ENCODE measurements around the gene KIF25.

Gene KIF25

DNA sequence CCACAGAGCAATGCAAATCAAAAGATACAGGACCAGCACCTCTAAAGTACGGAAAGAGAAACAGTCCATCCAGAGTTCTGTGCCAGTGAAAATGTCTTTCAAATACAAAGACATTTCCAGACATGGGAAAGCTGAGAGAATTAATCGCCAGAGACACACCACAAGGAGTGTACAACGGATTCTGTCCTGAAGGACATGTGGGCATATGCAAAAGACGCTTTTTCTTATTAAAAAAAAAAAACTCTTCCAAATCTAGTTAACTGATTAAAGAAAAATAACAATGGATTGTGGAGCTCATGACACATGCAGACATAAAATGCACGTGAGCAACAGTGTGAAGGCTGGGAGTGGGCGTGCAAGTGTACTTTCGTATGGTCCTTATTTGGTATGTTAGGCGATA is 22.8 kb downstream of the KIF25 start:
- DNase-seq: no peak

GRCh38 chr6:168021581-168021980 is 24.1 kb downstream of the KIF25 start:
- no peak for DNase-seq

DNA sequence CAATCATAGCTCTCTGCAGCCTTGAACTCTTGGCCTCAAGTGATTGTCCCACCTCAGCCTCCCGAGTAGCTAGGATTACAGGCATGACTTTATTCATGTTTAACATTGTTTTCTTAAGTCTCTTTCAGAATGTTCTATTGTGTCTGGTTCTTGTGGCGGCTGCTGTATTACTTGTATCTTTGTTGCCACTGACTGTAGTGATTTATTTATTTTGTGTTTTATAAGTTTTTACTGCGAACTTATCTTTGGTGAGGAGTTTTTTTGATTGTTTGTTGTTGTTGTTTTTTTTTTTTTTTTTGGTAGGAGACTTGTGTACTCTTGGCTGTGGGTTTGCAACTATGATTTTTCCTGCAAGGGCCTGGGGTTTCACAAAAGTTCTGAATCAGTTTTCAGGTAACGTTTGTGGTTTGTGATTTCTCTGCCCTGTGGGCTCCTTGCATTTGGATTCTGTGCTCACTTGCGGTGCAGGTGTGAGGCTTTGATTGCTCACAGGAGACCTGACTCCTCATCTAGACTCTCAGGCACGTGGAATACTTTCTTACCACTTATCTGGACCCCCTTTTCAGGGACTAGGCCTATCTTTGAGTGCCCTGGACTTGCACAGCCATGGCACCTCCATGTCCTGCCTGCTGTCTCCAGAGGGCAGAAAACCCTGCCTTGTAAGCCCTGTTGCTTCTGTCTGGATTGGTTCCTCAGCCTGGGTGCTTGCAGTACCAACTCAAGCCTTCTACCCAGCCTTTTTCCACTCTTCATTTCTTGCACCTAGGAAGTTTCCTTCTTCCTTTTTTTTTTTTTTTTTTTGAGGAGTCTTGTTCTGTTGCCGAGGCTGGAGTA is 25.2 kb downstream of the KIF25 start:
- no peak for DNase-seq

GRCh38 chr6:168024951-168025510 is 27.6 kb downstream of the KIF25 start:
- DNase-seq: no peak

DNA sequence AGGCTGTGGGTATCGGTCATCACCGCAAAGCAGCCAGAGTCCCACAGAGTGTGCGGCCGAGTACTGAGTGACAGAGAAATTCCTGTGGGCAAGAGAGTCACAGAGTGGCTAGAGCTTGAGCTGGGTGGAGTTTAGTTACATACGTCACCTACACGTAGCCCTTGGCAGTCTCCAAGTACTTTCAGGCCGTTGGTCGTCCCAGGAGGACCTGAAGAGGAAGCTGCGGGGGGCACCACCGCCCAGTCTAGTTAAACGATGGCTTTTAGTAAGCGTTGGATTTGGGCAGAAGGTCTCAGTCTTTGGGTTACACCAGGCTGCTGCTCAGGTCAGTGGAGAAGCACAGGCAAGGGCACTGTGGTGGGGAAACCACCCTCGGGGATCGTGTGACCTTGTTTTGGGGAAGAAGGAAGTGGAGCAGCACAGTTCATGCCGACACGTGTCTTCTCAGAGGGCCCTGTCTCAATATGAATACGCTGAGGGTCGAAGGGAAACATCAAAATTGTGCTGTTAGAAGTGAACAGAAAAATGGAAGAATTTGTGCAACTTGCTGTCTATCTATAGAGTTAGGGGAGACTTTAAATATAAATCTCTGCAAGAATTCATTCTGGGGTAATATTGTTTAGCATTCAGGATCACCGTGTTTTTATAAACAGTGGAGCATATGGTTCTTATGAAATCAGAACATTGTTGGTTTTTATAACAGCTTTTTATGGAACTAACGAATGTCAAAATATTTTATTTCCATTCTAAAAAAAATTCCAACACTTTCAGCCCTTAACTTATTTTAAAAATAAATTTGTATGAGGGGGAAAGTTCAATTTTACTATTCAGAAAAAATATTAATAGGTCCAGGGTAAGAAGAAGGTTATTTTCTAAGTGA is 28.6 kb downstream of the KIF25 start:
- DNase-seq: no peak

DNA sequence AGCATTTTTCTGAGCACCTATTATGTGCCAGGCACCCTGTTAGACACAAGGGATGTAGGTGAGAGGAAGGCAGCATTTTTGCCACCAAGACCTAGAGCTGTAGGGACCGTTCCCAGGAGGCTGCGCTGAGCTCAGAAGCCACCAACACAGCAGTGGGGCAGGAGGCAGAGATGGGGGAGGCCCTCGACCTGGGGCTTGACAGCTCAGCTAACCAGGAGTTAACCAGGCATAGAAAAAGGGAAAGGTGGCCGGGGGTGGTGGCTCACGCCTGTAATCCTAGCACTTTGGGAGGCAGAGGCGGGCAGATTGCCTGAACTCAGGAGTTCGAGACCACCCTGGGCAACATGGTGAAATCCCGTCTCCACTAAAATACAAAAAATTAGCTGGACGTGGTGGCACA is 29.5 kb downstream of the KIF25 start:
- DNase-seq: no peak

DNA sequence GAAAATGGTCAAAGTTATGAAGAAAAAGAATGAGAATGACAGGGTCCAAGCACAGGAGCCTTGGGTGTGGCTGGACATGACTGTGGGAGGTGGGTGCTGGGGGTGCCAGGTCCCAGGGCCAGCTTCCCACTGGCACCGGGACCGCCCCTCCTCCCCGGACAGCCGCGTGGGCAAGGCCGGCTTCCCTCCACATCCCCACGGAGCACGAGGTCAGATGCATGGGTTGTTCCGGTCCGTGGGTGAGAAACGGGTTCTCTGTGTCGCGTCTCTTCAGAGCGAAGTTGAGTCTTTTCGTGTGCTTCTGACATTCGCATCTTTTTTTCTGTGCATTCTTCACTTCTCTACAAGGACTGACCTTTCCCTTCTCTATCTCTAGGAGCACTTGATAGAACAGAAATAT is 30.1 kb downstream of the KIF25 start:
- no peak for DNase-seq

DNA sequence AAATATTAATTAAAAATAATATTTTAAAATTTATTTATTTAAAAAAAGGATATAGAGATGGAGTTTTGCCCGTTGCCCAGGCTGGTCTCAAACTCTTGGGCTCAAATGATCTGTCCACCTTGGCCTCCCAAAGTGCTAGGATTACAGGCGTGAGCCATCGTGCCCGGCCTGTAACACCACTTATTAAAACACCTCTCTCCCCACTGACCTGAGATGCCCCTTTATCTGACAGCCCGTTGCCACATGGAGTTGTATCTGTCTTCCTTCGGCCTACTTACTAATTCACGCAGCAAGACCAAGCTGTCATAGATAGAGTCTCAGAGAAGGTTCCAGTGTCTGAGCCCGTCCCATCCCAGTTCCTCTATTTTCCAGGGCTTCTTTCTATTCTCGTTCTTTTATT is 30.7 kb downstream of the KIF25 start:
- DNase-seq: no peak

GRCh38 chr6:168029459-168030217 is 32.2 kb downstream of the KIF25 start:
- DNase-seq: no peak

DNA sequence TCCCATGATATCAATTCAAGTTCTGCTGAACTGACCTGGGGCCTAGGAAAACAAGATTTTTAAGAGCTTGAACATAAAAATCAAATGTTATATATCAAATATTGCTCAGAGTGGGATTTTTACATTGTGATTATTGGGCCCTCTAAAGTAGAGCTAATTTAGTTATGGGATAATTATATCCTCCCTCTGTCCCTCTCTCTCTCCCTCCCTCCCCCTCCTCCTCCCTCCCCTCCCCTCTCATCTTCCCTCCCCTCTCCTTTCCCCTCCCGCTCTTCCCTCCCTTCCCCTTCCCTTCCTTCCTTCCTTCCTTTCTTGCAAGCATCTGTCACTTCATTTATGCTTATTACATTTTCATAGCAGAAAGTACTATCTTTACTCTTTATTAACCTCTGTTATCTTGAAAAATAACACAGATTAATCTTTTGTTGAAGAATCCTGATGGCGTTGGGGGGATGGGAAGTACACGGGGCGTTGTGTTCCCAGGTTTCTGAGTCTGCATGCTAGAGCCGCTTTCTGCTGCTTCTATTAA is 32.8 kb downstream of the KIF25 start:
- no peak for DNase-seq

DNA sequence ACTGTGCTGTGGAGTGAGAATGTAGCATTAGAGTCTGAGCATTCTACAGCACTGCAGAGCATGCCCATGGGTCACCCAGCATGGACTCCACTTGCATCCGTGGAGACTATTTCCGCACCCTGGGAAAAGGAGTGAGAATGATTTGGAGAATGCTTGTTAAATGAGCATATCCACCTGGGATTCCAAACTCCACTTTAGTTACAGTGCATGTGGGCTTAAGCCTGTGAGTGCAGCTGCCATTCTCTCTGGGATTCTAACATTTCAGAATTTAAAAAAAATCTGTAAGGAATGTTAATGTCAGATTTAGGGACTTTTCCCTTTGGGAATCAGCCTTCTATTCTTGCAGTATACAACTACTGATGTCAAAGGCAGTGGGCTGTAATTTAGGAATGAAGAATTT is 33.4 kb downstream of the KIF25 start:
- DNase-seq: no peak

GRCh38 chr6:168031411-168031971 is 34.0 kb downstream of the KIF25 start:
- DNase-seq: no peak

GRCh38 chr6:168032005-168032760 is 34.7 kb downstream of the KIF25 start:
- no peak for DNase-seq

GRCh38 chr6:168033791-168034190 is 36.3 kb downstream of the KIF25 start:
- no peak for DNase-seq

DNA sequence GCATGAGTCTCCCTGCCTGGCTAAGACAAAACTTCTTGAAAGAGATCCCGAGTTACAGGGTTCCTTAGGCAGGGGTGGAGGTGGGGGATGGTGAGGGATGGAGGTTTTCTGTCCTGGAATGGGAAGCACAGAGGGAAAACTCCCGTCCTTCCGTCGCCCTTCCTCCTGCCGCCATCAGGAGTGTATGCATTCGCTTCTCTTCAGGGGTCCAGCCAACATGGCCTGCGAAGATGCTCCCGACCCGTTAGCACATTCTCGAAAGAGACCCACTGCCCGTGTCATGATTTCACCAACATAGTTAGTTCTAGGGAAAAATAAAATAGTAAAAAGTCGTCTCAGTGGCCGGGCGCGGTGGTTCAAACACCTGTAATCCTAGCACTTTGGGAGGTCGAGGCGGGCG is 37.1 kb downstream of the KIF25 start:
- DNase-seq: no peak

- peak; percentile 73 for DNase-seq
Measured at GRCh38 chr6:168035098-168035660, 37.7 kb downstream of the KIF25 start.

- DNase-seq: peak; percentile 73
Measured at GRCh38 chr6:168035661-168036545, 38.4 kb downstream of the KIF25 start.

GRCh38 chr6:168037242-168037641 is 39.8 kb downstream of the KIF25 start:
- peak; percentile 66 for DNase-seq

DNA sequence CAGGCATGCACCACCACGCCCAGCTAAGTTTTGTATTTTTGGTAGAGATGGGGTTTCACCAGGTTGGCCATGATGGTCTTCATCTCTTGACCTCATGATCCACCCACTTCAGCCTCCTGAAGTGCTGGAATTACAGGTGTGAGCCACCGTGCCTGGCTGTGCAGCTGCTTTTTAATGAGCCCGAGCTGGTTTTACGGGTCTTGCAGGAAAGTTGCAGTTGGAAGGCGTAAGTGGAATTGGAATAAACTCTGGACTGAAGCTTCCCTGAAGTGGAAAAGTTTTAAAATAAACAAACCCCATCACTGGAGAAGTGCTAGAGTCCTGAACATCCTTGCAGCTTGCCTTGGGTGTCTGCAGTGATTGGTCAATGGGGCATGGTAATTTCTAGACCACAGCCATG is 40.4 kb downstream of the KIF25 start:
- no peak for DNase-seq

DNA sequence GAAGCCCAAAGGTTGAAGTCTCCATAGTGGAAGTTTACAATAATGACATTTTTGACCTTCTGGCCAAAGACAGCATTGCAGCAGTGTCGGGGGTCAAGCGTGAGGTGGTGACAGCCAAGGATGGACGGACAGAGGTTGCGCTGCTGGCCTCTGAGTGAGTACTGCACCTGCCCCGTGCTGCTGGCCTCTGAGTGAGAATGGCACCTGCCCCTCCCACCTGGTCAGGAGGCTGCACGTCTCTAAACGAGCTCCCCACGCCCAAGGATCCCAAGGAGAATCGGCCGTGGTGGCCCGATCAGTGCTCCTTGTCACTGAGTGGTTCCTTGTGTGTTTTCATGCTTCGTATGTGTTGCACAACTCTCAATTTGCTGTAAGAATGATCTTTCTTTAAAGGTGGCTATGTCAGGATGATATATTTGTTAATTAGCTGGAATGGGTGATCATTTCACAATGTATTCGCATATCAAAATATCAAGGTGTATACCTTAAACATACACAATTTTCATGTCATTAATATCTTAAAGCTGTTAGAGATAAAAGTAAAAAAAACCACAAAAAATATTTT is 41.2 kb downstream of the KIF25 start:
- no peak for DNase-seq
